Hepatocyte (in vitro differentiated cells): ENCODE results near the gene DISP1.

Experiments used
- CTCF ChIP-seq: fragments of 200-600 bp; sonication (generic); IDR thresholded peaks from 2 replicates; pipeline ENCODE4 v1.5.1; 2016; ENCODE audit warnings: antibody characterized with exemption, mild to moderate bottlenecking; ENCODE audit not compliant: poor library complexity
- EZH2 ChIP-seq: fragments of 200-600 bp; sonication (generic); IDR thresholded peaks from 2 replicates; pipeline ENCODE4 v1.6.1; 2016; ENCODE audit warnings: antibody characterized with exemption, mild to moderate bottlenecking, borderline replicate concordance

GRCh38 chr1:222813866-222814535 lies 838 bp upstream of the DISP1 start:
- TF ChIP-seq CTCF (peak; percentile 20), EZH2 (no peak)
